ENCODE data around the gene UBQLNL. TPM values are rescaled to one million over a fixed set of nuclear protein-coding genes. Genes with fewer than 3 reads are reported as not detected.

The UBQLNL gene
- total RNA-seq, 1 donor = 0.36 TPM

DNA sequence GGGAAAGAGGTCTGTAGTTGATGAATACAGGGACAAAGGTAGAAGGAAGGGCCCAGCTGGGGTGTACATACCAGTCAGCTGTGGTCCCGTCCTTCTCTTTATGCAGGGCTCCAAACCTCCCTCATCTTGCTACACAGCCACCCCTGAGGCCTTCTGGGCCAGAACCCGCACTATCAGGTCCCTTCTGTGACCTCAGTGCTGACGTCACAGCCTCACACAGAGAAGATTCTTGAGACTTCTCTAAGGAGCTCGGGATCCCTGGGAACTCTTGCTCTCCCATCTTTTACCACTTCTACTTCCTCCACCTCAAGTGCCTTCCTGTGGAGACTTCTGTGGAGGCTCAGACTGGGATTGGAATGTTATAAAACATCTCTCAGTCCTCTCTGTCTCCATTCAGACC is 6.7 kb downstream of the UBQLNL start, which contains the start of gene UBQLN3:
UBQLN3 (minus strand) TSS at position 155 of the 400 bp plus-strand sequence. CDS start 399 bp downstream, outside the sequence.
- no peak within 1 kb of the TSS for H3K4me3 ChIP-seq (ENCODE audit: low read depth, low read length)
- TF ChIP-seq, protein P1, sequence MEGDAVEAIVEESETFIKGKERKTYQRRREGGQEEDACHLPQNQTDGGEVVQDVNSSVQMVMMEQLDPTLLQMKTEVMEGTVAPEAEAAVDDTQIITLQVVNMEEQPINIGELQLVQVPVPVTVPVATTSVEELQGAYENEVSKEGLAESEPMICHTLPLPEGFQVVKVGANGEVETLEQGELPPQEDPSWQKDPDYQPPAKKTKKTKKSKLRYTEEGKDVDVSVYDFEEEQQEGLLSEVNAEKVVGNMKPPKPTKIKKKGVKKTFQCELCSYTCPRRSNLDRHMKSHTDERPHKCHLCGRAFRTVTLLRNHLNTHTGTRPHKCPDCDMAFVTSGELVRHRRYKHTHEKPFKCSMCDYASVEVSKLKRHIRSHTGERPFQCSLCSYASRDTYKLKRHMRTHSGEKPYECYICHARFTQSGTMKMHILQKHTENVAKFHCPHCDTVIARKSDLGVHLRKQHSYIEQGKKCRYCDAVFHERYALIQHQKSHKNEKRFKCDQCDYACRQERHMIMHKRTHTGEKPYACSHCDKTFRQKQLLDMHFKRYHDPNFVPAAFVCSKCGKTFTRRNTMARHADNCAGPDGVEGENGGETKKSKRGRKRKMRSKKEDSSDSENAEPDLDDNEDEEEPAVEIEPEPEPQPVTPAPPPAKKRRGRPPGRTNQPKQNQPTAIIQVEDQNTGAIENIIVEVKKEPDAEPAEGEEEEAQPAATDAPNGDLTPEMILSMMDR (IDR thresholded peaks at IDR 0.05; ENCODE audit: insufficient read depth, low read length) = no peak
- no peak for DNase-seq (ENCODE audit: low read depth)

DNA sequence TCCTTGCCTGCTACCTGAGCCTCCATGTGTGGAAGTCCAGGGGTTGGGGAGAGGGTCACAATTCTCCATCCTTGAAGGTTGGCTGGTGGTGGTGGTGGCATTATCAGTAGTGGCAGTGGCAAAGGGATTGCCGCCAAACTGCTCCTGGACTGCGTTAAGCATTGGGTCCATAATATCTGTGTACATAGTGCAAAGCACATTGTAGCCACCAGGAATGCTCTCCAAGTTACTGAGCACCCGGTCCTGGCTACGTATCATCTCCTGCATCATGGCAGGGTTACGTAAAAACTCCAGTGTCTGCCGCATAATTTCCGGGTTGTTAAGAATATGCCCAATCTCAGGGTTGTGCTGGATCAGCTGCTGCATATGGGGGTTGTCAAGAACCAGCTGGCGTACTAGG is 7.9 kb downstream of the UBQLNL start:
- TF ChIP-seq, protein P1 (IDR thresholded peaks at IDR 0.05; ENCODE audit: insufficient read depth, low read length) = no peak
- H3K4me3 ChIP-seq (ENCODE audit: low read depth, low read length) = no peak overlapping the region
- DNase-seq (ENCODE audit: low read depth) = no peak

DNA sequence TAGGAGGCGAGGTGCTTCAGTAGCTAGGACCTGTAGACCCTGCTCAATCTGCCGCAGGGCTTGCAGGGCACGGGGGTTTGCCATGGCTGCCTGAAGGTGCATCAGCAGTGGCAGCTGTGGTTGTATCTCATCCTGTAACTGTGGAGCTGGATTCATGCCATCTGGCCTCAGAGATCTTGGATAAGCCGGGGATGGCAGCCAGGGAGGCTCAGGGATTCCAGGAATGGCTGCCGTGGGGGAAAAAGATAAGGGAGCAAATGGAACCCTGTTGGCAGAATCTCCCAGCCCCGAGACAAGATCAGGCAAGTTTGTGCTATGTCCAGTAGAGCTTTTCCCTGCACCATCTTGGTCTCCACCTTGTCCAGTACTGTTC is 8.6 kb downstream of the UBQLNL start:
- TF ChIP-seq, protein P1 (IDR thresholded peaks at IDR 0.05; ENCODE audit: insufficient read depth, low read length) = no peak
- H3K4me3 ChIP-seq (ENCODE audit: low read depth, low read length) = no peak overlapping the region
- DNase-seq (ENCODE audit: low read depth) = peak; percentile 4

DNA sequence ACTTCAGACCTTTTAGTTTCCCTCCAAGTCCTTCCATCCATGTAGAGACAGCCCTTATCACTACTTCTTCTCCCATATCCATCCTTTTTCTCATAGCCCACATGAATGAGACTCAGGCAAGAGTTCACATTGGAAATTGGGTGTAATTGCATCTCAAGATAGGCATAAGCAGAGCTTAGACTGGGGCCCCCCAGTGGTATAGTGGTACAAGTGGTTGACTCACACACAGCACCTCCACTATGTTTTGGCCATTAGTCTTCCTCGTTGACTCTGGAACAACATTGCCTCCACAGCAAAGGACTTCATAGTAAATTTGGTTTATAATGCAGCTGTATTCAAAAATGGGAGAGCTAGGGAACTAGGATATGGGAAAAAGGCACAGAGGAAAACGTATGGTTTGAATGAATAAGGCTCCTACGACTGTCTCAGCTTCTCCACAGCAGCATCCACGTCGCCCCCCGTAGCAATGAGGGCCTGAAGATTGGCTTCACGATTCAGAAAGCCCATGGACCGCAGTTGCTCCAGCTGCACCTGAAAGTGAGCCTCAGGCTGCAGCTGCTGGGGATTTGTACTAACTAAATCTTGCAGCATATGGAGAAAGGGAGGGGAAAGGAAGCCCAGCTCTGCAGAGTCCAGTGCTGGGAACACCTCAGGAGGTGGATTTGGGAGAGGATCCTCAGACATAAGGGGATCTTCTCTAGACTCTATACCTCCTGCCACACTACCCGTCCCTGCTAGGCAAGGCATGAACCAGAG is 9.1 kb downstream of the UBQLNL start:
- TF ChIP-seq, protein P1 (IDR thresholded peaks at IDR 0.05; ENCODE audit: insufficient read depth, low read length) = no peak
- no peak overlapping the region for H3K4me3 ChIP-seq (ENCODE audit: low read depth, low read length)
- DNase-seq (ENCODE audit: low read depth) = no peak

DNA sequence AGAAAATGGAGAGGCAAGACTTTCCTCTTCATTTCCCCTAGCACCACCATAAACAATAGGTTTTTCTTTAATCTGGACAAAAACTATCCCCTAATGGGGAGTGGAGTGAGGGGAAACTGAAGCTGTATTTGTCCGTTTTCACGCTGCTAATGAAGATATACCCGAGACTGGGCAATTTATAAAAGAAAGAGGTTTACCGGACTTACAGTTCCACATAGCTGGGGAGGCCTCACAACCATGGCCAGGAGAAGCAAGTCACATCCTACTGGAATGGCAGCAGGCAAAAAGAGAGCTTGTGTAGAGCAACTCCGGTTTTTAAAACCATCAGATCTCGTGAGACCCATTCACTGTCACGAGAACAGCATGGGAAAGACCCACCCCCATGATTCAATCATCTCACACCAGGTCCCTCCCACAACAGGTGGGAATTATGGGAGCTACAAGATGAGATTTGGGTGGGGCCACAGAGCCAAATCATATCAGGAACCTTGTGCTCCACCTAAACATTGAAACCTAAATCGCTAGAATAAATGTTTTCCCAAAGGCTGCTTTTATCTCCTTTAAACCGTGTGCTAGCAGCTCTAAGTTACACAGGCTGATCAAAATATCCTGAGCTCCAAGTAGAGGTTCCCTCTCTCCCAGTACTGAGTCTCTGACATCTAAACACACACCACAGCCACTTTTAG is 11.0 kb downstream of the UBQLNL start:
- TF ChIP-seq, protein P1 (IDR thresholded peaks at IDR 0.05; ENCODE audit: insufficient read depth, low read length) = no peak
- H3K4me3 ChIP-seq (ENCODE audit: low read depth, low read length) = no peak overlapping the region
- DNase-seq (ENCODE audit: low read depth) = no peak

DNA sequence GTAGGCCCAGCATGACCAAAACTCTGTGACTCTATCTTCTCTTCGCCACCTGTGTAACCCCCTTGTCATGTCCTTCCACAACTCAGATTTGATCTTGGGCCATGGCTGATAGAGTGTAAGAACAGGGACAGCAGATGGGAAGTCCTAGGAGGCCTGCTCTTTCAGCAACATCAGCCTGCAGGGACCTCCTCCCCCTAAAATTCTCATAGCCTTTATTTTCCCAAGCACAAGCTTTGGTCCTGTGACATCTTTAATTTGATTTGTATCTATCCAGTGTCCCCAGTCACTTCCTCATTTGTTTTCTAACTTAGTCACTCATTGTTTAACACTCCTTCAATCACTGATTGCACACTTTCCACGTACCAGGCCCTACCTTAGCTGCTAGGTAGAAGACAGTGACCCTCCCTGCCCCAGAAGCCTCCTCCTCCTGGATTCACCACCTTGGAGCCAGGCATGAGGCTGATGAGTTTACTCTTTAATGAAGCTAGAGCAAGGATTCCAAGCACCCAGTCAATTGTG is 12.0 kb downstream of the UBQLNL start:
- TF ChIP-seq, protein P1 (IDR thresholded peaks at IDR 0.05; ENCODE audit: insufficient read depth, low read length) = no peak
- DNase-seq (ENCODE audit: low read depth) = no peak
- no peak overlapping the region for H3K4me3 ChIP-seq (ENCODE audit: low read depth, low read length)
